Stimulated activated CD4-positive, alpha-beta T cell treated with anti-CD3 and anti-CD28 coated beads, Interleukin-2, amount 100 ng/mL, for 4 hours (primary cell): ENCODE measurements around the gene SRP72.
"Not testable (repeated sequence)": the region's sequence is repeated elsewhere in the genome, so short reads cannot be mapped to it uniquely, and the experiment has no call there.

ENCODE experiments used
- DNase-seq: peaks from one replicate; pipeline ENCODE4 v3.0.0-alpha.2; 2020; ENCODE audit warnings: low read depth

Gene SRP72

GRCh38 chr4:56465599-56466295 is 1.7 kb upstream of the SRP72 start:
- no peak for DNase-seq

- not testable (repeated sequence) for DNase-seq
These were observed 1.1 kb upstream of the SRP72 start for GRCh38 chr4:56466296-56466761.

DNA sequence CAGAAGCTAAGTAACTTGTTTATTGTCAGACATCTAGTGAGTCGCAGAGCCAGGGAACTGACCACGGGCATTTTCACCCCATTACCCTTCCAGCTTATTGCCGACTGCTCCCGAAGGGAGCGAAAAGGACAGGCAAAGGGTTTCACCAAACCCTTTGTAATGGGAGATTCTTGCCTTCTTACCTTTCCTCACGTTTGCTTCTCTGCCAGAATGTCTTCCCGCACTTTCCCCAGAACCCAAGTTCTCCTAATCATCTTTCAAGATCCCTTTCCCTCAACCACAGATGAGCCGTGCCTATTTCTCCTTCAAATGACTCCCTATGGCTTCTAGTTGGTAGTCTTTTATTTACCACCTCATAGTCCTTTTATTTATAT is 520 bp upstream of the SRP72 start:
- no peak for DNase-seq

DNA sequence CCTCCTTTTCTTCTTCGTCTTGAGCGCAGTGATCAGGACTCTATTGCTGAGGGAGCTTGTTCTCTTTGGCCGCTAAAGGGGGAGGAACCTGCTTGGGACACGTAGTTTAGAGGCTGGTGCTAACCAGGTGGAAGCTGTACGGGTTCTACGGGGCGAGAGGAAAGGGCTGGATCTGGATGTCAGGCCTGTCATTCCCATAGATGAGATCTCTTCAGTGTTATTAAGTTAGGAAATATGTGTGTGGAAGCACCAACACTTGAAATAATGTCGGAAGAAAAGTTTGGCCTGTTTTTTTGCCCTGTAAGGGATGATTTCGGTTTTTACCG is 643 bp downstream of the SRP72 start:
- peak; percentile 18 for DNase-seq

DNA sequence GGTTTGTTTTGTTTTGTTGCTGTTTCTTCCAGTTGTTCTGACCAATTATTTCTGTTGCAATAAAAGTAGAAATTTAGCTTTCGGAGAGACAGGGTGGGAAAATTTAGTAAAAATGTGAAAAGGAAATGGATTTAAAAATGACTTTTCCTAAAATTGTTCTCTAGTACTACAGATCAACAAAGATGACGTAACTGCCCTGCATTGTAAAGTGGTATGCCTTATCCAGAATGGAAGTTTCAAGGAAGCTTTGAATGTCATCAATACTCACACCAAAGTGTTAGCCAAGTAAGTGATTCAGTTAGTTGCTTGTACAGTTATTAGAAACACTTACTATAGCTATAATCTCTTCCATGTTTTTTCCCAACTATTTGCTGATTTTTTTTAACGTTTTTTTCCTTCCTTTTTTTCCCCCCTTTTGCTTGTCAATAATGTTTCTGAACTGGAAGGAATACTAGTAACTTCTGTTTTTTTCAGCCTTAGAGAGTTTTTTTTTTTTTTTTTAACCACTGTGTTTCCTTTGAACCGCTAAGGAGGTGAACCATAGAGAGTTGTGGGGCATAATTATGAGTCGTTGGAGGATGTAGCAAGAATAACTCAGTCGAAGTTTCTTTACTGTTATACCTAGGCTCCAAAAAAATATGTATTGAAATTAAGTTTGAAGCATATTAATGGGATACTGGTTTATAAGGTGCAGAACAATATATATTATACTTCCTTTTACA is 2.2 kb downstream of the SRP72 start:
- DNase-seq = no peak

DNA sequence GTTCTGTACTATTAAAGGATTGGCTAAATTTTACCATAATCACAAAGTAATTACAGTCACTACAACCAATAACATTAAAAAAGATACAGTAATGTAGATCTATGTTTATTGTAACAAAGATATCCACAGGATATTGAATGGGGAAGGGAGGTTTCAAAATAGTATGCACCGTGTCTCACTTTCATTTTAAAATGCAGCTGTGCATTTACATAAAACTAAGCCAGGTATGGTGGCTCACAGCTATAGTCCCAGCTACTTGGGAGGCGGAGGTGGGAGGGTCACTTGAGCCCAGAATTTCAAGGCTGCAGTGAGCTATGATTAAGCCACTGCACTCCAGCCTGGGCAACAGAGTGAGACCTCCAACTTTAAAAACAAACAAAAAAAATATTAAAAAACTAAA is 8.5 kb downstream of the SRP72 start:
- DNase-seq = no peak

- DNase-seq = no peak
These were observed 9.8 kb downstream of the SRP72 start for GRCh38 chr4:56477192-56477702.

- no peak for DNase-seq
These were observed 13.3 kb downstream of the SRP72 start for GRCh38 chr4:56480691-56481090.

- no peak for DNase-seq
These were observed 28.8 kb downstream of the SRP72 start for GRCh38 chr4:56496241-56496640.

- peak; percentile 50 for DNase-seq
These were observed 38.1 kb downstream of the SRP72 start, which contains the start of gene ARL9 for GRCh38 chr4:56505269-56506130. Gene ARL9 (plus strand): TSS chr4:56505791. CDS start chr4:56505863, 72 bp downstream.

GRCh38 chr4:56511098-56511497 is 43.7 kb downstream of the SRP72 start:
- DNase-seq = no peak

GRCh38 chr4:56512166-56512565 is 44.7 kb downstream of the SRP72 start:
- no peak for DNase-seq

GRCh38 chr4:56513517-56513916 is 46.1 kb downstream of the SRP72 start:
- no peak for DNase-seq

DNA sequence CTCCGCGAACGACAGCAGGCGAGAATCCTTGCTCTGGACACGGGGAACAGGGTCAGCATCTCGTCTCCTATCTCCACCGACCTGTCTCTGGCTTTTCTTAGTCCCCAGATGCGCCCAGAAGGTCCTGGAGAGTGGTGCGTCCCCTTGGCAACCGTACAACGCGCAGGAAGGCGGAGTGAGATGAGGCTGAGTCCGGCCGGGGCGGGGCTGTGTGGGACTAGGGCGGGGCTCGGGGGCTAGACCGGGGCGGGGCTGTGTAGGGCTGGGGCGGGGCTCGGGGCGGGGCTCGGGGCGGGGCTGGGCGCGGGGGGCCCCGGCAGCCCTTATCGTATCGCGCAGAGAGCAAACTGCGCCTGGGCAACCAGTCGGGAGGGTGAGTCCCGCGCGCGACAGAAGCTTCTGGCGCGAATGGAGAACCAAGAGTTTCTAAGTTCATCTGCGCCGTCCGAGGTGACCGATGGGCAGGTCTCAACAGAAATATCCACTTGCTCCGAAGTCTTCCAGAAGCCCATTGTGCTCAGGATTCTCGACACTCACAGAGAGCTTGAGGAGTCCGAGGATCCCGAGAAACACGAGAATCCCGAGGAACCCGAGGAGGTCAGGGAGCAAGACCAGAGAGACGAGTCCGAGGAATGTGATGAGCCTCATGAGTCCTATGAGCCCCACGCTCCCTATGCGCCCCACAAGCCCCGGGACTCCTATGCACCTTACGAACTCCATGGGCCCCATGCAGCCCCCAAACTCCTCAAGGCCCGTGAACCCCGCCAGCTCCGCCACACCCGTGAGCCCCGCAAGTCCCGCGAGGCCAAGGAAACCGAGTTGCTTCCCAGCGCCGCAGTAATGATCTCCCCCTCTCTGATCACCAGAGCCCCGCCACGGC is 63.1 kb downstream of the SRP72 start:
- DNase-seq = peak; percentile 72

- DNase-seq = no peak
These were observed 63.8 kb downstream of the SRP72 start for GRCh38 chr4:56531149-56531770.

GRCh38 chr4:56531823-56532222 is 64.4 kb downstream of the SRP72 start:
- no peak for DNase-seq

DNA sequence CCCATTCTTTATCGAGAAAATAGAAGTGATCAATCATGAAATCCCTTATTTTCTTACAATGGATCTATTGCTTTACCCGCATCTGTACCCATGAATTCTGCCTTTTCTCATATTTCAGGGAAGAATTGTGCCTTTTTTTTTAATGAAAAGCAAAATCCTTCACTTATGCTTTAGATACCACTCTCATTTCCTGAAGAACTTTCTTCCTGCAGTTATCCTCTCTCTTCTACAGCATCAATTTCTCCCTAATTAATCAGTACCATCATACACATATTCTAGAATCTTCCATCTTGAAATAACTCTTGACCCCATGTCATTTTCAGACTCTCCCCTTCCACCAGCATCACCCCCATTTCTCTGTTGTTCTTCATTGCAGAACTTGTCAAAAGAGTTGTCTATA is 64.8 kb downstream of the SRP72 start:
- DNase-seq = no peak

DNA sequence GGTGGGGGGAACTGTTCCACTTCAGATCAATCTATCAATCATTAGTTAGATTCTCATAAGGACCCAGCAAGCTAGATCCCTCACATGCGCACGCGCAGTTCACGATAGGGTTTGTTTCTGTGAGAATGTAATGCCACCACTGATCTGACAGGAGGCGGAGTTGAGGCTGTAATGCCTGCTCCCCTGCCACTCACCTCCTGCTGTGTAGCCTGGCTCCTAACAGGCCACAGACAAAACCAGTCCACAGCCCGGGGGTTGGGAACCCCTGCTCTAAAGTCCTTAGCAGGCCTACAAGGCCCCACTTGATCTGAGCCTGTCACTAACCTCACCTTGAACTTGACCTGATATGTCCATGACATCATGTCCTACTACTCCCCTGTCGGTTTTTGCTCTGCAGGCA is 68.5 kb downstream of the SRP72 start:
- DNase-seq = no peak

GRCh38 chr4:56537147-56537546 is 69.7 kb downstream of the SRP72 start:
- DNase-seq = no peak

GRCh38 chr4:56540826-56541225 is 73.4 kb downstream of the SRP72 start:
- no peak for DNase-seq

DNA sequence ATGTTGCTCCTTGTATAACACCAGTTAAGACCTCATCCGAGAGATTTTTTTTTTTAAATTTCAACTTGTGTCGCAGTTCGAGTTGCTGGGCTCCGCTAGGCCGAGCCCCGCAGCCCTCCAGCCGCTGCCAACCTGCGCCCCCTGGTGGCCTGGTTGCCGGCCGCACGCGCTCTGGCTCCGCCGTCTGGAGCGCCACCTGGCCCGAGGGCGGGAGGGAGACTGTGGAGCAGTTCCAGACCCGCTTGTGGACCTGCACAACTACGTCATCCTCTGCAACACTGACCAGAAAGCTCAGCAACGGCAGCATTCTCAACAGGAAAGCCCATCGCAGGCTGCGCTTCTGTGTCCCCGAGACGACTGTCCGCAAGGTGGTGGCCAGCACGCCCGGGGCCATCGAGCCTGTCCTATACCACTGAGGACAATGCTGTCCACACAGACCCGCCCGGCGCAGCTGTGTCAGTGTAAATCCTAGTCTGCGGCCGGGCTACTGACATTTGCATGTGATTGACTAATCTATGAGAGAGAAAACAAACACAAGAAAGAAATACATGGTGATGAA is 77.2 kb downstream of the SRP72 start:
- DNase-seq = peak; percentile 76
